ENCODE measurements around the gene TUB.
A peak's percentile ranks its signal among the peaks of the same experiment; 100 is the strongest.

TUB gene

DNA sequence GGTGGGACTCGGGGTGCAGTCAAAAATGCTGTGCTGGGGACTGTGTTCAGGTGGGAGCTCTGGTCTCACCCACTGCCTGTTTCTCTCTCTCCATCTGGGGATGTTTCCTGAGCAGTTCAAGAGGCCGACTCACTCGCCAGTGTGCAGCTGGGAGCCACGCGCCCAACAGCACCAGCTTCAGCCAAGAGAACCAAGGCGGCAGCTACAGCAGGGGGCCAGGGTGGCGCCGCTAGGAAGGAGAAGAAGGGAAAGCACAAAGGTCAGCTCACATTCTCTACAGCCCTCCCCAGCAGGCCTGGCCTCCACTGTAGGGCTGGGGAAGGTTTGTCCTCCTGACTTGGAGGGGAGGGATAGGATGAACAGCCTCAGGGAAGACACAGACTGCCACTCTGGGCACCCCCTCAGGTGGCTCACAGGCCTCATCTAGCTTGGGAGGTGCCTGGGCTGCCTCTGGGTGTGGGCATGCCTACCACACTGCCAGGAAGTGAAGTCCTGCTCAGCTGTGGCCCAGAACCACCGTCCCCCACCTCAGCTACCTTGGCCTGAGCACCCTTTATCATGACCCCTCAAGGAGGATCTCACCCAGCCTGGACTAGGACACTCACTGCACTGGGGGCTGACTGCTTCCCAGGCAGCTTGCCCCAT lies 13.0 kb downstream of the TUB start:
- DNase-seq = no peak

DNA sequence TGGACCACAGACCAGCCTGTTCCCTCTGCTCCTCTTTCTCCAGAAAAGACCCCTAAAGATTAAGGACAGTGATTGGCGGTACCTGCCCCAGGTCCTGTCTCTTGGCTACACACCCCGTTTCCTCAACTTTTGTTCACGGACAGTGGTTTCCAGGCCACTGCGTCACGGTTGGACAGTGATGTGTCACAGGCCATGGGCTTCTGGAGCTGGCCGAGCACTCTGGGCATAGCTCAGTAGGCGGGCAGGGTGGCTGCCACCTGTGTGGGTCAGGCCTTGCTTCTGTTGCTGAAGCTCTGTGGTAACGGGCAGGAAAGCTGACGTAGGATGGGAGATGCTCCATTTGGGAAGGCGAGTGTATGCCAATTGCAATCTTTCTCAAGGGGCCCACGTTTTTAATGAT lies 13.6 kb downstream of the TUB start:
- DNase-seq = no peak

- DNase-seq = no peak
These were observed 14.4 kb downstream of the TUB start for GRCh38 chr11:8095371-8095770.

- DNase-seq = no peak
These were observed 15.0 kb downstream of the TUB start for GRCh38 chr11:8095806-8096522.

GRCh38 chr11:8096575-8096974 lies 15.6 kb downstream of the TUB start:
- no peak for DNase-seq

- DNase-seq = no peak
These were observed 16.1 kb downstream of the TUB start for GRCh38 chr11:8097062-8097461.

DNA sequence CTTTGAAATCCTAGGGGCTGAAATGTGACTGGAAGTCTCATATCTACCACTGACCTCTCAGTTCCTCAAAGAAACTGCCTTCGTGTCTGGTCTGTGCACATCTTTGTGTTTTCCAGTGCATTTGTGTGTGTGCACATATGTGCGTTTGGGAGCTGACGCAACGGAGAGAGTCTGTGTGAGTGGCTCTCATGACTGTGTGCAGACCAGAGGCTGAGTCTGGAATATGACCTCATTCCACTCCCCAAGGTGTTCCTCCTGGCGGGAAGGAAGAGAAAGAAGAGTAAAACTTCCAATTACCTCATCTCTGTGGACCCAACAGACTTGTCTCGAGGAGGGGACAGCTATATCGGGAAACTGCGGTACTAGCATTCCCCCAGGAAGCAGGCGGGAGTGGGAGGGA lies 16.5 kb downstream of the TUB start:
- no peak for DNase-seq

DNA sequence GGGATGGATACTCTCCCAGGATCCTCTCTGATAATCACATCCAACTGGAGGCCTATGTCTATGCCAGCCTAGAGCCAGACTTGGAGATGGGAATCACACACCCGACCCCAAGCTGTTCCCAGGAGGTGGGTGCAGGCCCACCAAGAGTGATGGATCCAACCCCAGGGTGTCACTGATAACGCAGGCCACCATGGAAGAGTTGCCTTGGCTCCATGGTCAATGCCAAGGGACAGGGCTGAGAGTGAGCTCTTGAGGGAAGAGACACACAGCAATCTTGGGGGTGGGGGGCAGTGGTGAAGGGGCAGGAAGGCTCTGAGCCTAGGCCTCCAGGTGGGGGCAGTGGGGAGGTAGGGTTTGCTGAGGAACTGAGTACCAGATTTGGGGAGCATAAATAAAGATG lies 16.9 kb downstream of the TUB start:
- DNase-seq = no peak

- DNase-seq = no peak
These were observed 17.4 kb downstream of the TUB start for GRCh38 chr11:8098361-8098760.

DNA sequence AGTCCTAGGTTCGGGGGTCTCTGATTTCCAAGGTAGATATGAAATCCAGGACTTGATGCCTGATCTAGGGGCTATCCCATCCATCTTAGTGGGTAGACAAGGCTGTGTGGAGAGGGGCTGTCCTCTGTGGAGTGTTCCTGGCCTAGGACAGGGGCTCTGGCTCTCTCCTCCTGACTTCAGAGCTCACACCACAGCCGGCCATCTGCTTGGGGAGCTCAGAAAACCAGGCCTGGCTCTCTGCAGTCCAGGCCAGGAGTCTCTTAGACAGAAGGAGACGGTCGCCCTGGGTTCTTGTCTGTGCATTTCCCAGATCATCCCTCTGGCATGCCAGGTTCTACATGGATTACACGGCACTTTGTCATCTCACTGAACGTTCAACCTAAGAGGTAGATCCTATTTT lies 17.9 kb downstream of the TUB start:
- no peak for DNase-seq

DNA sequence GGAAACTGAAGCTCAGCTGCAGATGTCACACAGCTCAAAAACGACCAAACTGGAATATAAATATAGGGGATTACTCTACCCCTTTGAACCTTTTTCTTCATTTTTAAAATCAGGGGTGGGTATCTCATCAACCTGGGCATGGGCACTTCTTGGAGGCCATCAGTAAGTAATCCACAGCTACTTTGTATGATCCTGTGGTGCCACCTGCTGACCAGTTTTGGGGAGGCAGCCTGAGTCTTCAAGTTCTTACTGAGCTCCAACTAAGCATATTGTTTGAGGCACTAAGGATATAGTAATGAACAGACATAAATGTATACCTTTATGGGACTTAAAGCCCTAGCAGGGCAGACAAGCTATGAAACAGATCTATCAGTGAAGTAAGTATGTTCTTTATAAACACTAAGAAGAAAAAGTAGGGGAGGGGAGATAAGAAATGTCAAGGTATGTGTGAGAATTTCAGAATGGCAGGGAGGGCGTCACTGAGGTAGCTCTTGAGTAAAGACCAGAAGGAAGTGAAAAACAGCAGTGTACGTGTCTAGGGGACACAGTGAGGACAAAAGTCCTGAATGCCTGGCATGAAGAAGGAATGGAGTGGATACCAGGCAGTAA lies 18.4 kb downstream of the TUB start:
- DNase-seq = peak; percentile 53 to 58

DNA sequence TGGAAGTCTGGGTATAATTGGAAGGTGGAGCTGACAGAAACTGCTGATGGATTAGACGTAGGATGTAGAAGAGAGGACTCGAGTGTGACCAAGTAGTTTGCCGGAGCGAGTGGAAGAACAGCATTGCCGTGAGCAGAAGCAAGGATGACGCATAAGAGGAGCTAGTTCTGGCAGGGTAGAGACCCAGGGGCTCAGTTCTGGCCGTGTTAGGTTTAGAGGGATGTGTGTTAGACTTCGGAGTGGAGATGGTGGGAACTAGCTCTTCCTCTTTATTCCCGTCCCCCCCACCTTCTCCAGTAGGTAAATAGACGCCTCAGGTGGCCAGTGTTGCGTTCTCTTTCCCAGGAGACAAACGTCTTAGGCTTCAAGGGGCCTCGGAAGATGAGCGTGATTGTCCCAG lies 19.1 kb downstream of the TUB start:
- no peak for DNase-seq

GRCh38 chr11:8100605-8101004 lies 19.6 kb downstream of the TUB start:
- DNase-seq = no peak

DNA sequence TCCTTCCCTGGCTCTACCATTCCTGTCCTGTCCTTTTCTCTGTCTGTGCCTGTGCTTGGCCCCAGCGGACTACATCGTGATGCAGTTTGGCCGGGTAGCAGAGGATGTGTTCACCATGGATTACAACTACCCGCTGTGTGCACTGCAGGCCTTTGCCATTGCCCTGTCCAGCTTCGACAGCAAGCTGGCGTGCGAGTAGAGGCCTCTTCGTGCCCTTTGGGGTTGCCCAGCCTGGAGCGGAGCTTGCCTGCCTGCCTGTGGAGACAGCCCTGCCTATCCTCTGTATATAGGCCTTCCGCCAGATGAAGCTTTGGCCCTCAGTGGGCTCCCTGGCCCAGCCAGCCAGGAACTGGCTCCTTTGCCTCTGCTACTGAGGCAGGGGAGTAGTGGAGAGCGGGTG lies 20.4 kb downstream of the TUB start:
- no peak for DNase-seq

DNA sequence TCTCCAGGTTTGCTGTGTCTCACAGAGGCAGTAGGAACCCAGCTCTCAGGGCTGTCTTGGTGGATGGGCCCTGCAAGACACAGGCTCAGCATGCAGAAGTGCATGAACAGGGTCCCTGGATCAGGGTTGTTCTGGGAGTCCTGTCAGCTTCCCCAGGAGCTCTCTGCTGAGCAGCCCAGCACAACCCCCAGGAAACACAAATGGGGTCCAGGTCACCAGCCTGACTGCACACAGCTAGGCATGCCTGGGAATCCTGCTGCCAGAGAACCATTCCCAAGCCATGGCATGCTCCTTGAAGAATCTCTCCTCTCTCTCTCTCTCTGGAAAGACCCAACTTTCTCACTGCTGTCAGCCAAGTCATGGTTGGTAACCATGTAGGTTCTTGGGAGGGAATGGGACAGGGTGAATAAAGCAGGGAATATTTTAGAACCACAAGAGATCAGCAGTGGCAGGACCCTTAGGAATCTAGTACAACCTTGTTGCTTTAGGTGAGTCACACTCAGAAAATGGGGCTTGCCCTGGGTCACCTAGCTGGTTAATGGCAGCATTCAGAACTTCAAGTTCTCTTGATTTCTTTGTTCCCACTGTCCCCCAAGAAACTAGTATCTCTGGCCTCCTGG lies 21.4 kb downstream of the TUB start:
- DNase-seq = no peak

- DNase-seq = no peak
These were observed 22.0 kb downstream of the TUB start for GRCh38 chr11:8102965-8103364.

GRCh38 chr11:8103909-8104308 lies 22.9 kb downstream of the TUB start:
- no peak for DNase-seq

GRCh38 chr11:8105133-8105532 lies 24.1 kb downstream of the TUB start:
- DNase-seq = no peak

DNA sequence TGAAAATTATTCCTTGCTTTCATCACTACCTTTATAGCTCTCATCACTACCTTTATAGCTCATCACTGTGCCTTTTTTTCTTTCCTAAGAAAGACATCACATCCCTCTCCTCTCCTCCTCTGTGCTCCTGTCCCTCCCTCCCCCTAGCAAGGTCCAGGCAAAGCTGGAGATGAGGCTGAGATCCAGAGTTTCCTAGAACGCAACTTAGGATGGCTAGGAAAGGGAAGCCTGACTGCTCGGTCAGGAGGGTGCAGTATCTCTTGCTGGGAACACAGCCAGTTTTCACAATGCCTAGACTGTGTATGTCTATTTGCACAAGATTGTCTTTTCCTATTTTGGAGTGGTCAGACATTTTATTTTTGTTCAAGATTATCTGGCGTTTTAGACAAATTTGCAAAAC lies 24.7 kb downstream of the TUB start:
- DNase-seq = no peak

- DNase-seq = no peak
These were observed 25.7 kb downstream of the TUB start for GRCh38 chr11:8106679-8107078.

DNA sequence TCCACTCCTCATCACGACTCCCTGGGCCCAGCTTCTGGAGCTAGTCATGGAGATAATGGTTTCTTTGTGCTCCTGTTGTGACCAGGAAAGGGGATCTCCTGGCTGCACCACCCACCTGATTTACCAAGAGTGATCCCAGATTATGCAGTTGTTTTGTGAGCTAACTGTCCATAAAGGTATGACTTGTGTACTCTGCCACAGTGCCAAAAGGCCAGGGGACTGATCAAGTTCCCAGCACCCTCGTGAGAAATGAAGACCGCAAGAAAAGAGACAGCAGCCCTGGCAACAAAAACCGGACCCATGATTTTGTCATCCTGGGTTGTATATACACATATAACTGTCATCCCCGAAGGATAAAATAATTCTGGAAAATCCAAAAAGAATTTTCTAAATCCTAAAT lies 26.6 kb downstream of the TUB start:
- no peak for DNase-seq

- no peak for DNase-seq
These were observed 27.4 kb downstream of the TUB start for GRCh38 chr11:8108421-8108820.

GRCh38 chr11:8109675-8110074 lies 28.7 kb downstream of the TUB start:
- DNase-seq = no peak

DNA sequence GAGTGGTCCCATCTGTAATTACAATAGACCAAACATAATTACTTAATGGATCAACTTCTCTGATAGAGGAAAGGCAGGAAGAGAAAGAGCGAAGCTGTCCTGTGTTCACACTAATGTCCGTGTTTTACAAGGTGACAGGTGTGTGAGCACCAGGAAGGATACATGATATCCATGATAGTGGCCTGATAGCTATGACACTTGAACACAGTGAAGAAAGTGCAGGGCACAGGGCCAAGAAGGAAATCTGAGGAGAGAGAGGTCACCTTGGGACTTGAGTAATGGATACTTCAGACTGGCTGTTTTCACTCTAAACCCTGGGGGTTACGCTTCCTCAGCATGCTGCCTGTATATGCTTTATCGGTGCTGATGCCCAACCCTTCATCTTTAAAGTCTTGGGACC lies 29.4 kb downstream of the TUB start:
- peak; percentile 73 to 81 for DNase-seq

All from NCI-H187 (cell line).